GM12875 (cell line): Measurements from ENCODE around the gene NFATC4.
A peak's percentile ranks its signal among the peaks of the same experiment; 100 is the strongest.

ENCODE experiments used
- H3K4me3 ChIP-seq: one replicate; pipeline ENCODE4 v1.5.1; 2011; ENCODE audit warnings: low read depth, low read length, control low read depth
- TF ChIP-seq, protein P1 (sequence below): IDR thresholded peaks from 2 replicates; pipeline ENCODE4 v1.5.1; 2011; ENCODE audit warnings: low read depth, mild to moderate bottlenecking, control low read depth, inconsistent platforms, low read length, moderate library complexity, borderline replicate concordance; ENCODE audit not compliant: insufficient read depth

The NFATC4 gene

DNA sequence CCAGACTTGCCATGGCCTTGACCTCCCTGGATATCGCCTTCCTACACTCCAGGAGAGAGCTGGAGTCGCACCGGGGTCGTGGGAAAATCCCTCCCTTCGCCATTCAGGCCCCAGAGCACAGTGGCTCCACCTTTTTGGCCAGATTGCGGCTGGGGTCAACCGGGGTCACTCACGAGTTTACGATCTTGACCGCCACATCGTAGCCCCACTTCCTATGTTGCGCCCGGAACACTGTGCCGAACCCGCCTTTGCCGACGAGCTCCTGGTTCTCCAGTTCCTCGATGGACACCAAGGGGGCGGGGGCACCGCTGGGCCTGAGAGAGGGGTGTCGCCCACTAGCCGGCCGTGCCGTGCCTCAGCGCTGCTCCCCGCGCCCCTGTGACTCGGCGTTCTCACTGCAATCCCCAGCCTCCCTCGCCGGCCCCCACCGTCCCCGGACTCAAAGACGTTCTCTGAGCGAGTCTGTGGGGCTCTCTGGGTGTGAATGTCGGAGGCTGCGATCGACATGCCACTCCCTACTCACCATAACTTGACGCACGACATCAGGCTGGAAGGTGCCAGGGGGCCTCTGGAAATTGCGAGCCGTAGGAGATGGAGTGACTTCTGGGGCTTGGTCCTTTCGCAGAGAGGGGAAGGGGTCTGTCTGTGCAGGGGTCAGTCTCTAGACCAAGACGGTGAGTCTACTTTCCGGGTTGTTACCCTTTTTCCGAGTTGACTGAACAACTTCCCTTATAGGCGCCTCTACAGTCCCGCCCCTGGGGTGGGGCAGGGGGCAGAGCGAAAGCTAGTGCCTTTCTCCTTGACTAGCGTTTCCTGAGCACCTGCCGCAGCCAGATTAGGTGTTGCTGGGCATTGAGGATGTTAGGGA, 28.5 kb upstream of the NFATC4 start, which contains the start of gene RIPK3:
TSS of gene RIPK3 (minus strand) at position 708 of the 868 bp plus-strand sequence. CDS start at position 543, 165 bp downstream.
- peak within 1 kb of the TSS; percentile 48 for H3K4me3 ChIP-seq
- TF ChIP-seq, protein P1, sequence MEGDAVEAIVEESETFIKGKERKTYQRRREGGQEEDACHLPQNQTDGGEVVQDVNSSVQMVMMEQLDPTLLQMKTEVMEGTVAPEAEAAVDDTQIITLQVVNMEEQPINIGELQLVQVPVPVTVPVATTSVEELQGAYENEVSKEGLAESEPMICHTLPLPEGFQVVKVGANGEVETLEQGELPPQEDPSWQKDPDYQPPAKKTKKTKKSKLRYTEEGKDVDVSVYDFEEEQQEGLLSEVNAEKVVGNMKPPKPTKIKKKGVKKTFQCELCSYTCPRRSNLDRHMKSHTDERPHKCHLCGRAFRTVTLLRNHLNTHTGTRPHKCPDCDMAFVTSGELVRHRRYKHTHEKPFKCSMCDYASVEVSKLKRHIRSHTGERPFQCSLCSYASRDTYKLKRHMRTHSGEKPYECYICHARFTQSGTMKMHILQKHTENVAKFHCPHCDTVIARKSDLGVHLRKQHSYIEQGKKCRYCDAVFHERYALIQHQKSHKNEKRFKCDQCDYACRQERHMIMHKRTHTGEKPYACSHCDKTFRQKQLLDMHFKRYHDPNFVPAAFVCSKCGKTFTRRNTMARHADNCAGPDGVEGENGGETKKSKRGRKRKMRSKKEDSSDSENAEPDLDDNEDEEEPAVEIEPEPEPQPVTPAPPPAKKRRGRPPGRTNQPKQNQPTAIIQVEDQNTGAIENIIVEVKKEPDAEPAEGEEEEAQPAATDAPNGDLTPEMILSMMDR, result no peak

DNA sequence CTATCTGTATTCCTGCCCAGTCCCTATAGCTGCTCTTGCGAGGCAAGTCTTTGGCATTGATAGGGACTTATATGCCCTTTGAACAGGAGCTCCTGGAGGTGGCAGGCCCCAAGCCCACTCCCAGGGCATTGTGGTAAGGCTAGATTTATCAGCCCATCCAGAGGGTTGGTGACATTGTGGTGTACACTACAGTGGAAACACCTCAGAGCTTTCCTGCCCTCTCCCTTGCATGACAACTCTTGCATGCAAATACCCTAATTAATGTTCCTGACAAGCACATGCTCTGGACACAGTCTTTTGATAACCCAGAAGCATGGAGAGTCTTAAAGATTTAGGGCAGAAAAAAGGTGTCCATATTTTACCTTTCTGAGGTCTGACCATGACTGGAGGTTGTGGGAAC, 27.4 kb upstream of the NFATC4 start:
- TF ChIP-seq, protein P1, result no peak
- H3K4me3 ChIP-seq, result no peak overlapping the region

DNA sequence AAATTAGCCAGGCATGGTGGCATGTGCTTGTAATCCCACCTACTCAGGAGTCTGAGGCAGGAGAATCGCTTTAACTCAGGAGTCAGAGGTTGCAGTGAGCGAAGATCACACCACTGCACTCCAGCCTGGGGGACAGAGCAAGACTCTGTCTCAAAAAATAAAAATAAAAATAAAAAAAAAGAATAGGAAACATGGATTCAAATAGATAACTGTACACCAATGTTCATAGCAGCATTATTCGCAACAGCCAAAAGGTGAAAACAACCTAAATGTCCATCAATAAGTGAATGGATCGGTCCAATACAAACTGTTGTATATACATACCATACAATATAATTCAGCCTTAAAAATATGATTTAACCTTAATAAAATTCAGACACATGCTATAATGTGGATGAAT, 25.1 kb upstream of the NFATC4 start:
- TF ChIP-seq, protein P1, result no peak

DNA sequence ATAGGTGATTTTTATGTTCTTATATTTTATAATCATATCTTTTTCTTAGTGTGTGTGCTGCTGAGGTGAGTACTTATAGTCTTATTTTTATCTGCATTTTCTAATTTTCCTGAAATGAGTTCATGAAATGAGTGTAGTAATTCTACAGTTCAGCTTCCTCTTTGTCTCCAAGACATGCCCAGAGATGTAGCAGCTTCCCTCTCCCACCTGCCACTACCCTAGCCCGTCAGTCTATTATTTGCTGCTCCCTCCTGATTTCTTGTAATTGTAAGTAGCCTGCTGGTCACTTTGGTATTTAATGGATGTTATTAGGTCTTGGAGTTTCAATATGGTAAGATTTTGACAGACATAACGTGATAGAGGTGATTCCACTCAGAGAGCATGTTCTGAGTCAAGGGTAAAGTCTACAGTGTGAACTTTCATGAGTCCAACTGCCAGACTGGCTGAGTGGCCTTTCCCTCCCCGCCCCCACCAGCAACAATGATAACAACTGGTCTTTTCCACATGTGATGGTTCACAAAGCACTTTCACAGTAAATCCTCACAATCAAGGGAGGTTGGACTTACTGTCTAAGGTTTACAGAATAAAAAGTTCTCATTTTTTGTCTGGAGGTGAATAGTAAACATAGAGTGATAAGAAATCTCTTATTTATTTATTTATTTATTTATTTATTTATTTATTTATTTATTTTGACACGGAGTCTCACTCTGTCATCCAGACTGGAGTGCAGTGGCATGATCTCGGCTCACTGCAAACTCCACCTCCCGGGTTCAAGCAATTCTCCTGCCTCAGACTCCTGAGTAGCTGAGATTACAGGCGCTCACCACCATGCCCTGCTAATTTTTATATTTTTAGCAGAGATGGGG, 24.0 kb upstream of the NFATC4 start:
- H3K4me3 ChIP-seq, result no peak overlapping the region
- TF ChIP-seq, protein P1, result no peak

More for the DNA sequence above, 25.1 kb upstream of the NFATC4 start:
- no peak overlapping the region for H3K4me3 ChIP-seq

DNA sequence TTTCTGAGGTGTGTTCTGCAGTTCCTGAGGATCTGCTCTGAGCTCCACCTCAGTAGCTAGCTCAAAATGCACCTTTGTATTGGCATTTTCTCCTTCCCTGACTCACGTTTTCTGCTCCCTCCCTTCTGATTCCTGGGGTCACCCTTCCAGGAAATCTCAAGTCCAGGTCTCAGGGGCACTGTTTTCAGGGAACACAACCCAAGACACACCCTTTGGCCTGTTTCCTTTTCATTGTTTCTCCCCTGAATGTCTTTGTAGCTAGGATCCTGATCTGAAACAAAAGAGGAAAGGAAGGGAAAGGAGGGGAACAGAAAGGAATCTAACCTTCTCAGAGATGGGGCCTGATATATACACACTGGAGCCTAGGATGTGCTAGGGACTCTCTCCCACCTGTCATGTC, 20.9 kb upstream of the NFATC4 start:
- TF ChIP-seq, protein P1, result no peak
- H3K4me3 ChIP-seq, result no peak overlapping the region

DNA sequence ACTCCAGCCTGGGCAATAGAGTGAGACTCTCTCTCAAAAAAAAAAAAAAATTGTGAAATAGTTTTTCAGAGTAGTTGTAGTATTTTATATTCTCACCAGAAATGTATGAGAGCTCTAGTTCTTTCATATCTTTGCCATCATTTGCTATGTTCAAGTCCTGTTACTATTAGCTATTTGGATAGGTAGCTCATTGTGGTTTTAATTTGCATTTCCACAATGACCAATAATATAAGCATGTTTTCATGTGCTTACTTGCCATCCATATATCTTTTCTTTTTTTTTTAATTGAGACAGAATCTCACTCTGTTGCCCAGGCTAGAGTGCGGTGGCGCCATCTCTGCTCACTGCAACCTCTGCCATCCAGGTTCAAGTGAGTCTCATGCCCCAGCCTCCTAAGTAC, 19.8 kb upstream of the NFATC4 start:
- H3K4me3 ChIP-seq, result no peak overlapping the region
- TF ChIP-seq, protein P1, result no peak
